ENCODE results near the gene NCK2.

Gene NCK2

DNA sequence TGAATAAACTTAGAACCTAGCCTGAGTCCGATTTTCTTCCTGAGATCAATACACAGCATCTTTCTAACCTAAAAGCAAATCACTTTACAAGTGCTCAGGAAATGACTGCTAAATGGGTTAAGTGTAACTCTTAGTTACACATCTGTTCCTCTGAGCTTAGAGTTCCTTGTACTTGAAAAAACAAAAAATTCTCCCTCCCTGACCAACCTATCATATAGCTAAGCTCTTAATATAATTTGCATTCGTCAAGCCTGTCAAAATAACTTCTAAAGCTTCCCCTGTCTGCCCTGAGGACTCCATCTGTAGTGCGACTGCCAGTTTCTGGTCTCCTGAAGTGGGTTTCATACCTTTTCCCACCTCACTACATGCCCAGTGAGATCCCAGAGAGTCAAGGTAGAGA, 190.4 kb downstream of the NCK2 start:
- DNase-seq = no peak

GRCh38 chr2:105936954-105937353, 192.2 kb downstream of the NCK2 start:
- DNase-seq = no peak

DNA sequence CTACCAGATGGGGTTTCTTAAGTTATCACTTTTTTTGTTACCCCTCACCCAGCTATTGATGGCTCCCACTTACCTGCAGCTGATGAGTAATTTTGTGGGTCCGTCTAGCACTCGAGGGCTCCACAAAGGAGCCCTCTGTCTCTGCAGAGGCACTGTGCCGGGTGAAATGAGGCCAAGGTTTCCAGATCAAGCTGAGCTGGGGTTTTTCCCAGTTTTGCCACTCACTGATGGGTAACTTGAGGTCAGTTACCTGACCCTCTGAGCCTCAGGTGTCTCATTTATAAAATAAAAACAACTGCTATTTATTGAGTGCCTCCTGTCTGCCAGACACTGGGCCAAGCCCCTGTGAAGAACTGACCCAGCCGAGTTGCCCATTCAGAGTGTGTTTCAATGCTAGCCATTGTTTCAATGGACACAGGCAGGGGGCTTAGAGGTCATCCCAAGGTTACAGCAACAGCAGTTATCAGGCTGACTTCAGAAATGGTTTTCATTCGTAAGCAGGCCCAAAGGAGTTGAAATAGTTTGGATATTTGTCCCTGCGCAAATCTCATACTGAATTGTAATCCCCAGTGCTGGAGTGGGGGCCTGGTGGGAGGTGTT, 192.9 kb downstream of the NCK2 start:
- DNase-seq = no peak
